Fibroblast of skin of back (primary cell): ENCODE measurements around the gene SLC7A6.

ENCODE experiments used
- DNase-seq: peaks from one replicate; pipeline ENCODE4 v3.0.0-alpha.2; 2013

SLC7A6 gene

GRCh38 chr16:68310774-68311511 lies 46.6 kb downstream of the SLC7A6 start, which contains the start of the genes PRMT7 and SLC7A6OS:
Gene PRMT7 (plus strand): TSS chr16:68311019. CDS start chr16:68315980, 4,961 bp downstream.
Gene SLC7A6OS (minus strand): TSS chr16:68310946. CDS start chr16:68310926, 20 bp downstream.
- DNase-seq, result peak; percentile 91

- no peak for DNase-seq
Observed at GRCh38 chr16:68313116-68313515, 48.8 kb downstream of the SLC7A6 start.

- DNase-seq, result no peak
Observed at GRCh38 chr16:68319185-68319908, 55.0 kb downstream of the SLC7A6 start.

- no peak for DNase-seq
Observed at GRCh38 chr16:68324336-68324735, 60.0 kb downstream of the SLC7A6 start.

- DNase-seq, result no peak
Observed at GRCh38 chr16:68324780-68325357, 60.5 kb downstream of the SLC7A6 start.

GRCh38 chr16:68328151-68328859 lies 64.0 kb downstream of the SLC7A6 start:
- peak; percentile 80 for DNase-seq

- no peak for DNase-seq
Observed at GRCh38 chr16:68328860-68329390, 64.6 kb downstream of the SLC7A6 start.

GRCh38 chr16:68331879-68332410 lies 67.6 kb downstream of the SLC7A6 start:
- peak; percentile 41 for DNase-seq

- DNase-seq, result peak; percentile 2
Observed at GRCh38 chr16:68332411-68333121, 68.2 kb downstream of the SLC7A6 start.

GRCh38 chr16:68335175-68335574 lies 70.8 kb downstream of the SLC7A6 start:
- DNase-seq, result peak; percentile 4

- no peak for DNase-seq
Observed at GRCh38 chr16:68338326-68339119, 74.2 kb downstream of the SLC7A6 start.

GRCh38 chr16:68339214-68339613 lies 74.9 kb downstream of the SLC7A6 start:
- no peak for DNase-seq

GRCh38 chr16:68342620-68343019 lies 78.3 kb downstream of the SLC7A6 start:
- no peak for DNase-seq

GRCh38 chr16:68343137-68343536 lies 78.8 kb downstream of the SLC7A6 start:
- DNase-seq, result no peak

- DNase-seq, result no peak
Observed at GRCh38 chr16:68344252-68344651, 79.9 kb downstream of the SLC7A6 start.

GRCh38 chr16:68345351-68345810 lies 81.1 kb downstream of the SLC7A6 start:
- peak; percentile 5 for DNase-seq

- no peak for DNase-seq
Observed at GRCh38 chr16:68345958-68346635, 81.8 kb downstream of the SLC7A6 start.

GRCh38 chr16:68346892-68347480 lies 82.7 kb downstream of the SLC7A6 start:
- no peak for DNase-seq

- DNase-seq, result no peak
Observed at GRCh38 chr16:68347605-68348004, 83.3 kb downstream of the SLC7A6 start.
